ENCODE measurements around the gene FAF2. TPM values are rescaled to one million over a fixed set of nuclear protein-coding genes. Genes with fewer than 3 reads are reported as not detected.

FAF2 gene
- total and polyA plus RNA-seq, 10 of the 15 experiments (the other 5 are each of a cell fraction or from before 2014, with no cell fraction given), result 19.0 to 45.1 (median 35.6) TPM

DNA sequence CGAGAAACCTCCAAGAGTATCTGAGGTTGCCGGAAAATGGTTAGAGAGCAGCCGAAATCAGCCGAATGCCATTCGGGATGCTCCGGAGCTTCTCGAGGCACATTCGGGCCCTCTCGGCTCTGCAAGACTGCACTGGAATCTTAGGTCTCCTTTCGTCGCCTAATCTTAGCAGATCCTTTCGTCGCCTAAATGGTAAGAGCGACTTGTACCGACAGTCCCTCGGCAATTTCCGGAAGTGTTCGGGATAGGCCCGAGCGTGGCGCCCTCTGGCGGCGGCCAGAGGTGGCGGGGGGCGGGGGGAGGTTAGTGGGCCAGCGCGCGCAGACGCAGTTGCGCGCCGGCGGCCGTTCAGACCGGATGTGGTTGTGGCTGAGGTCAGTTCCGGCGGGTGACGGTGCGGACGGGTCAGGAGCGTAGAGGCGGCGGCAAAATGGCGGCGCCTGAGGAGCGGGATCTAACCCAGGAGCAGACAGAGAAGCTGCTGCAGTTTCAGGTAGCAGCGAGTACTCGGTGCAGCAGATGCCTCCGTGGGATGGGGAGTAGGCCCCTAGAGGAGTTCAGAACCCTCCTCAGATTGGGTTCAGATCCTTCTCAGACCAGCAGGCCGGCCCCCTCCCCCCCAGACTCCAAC is at the start of gene FAF2 (continued):
- TF ChIP-seq CBFB (IDR thresholded peaks at IDR 0.05; ENCODE audit: low read depth) (peak; percentile 71; the same call in 1 of the 2 replicates), RB1 (IDR thresholded peaks at IDR 0.05; ENCODE audit: borderline replicate concordance) (no peak), WRNIP1 (IDR thresholded peaks at IDR 0.05; ENCODE audit: borderline replicate concordance, low read depth, low read length) (no peak), SMC3 (IDR thresholded peaks at IDR 0.05; ENCODE audit: borderline replicate concordance, low read length) (peak; percentile 27; the same call in 1 of the 2 replicates), STAT1 (conservative IDR thresholded peaks at IDR 0.05) (no peak), SRF (IDR thresholded peaks at IDR 0.05; ENCODE audit: low read depth in 2 of 2, low read length in 2 of 2) (no peak), YY1 (IDR thresholded peaks at IDR 0.05; ENCODE audit: low read depth, low read length) (peak; percentile 99), NBN (IDR thresholded peaks at IDR 0.05) (peak; percentile 79), GABPA (IDR thresholded peaks at IDR 0.05; ENCODE audit: low read depth) (peak; percentile 88), TCF3 (IDR thresholded peaks at IDR 0.05; ENCODE audit: borderline replicate concordance, insufficient read depth, low read depth, low read length) (0 out of 2 replicates have a peak, but pooled peaks have one; percentile 7), SMARCA5 (IDR thresholded peaks at IDR 0.05) (0 out of 2 replicates have a peak, but pooled peaks have one; percentile 56), POLR2A (IDR thresholded peaks at IDR 0.05; ENCODE audit: low read depth, low read length) (peak; percentile 97), SPI1 (IDR thresholded peaks at IDR 0.05; ENCODE audit: borderline replicate concordance, insufficient read depth, low read depth, low read length) (0 out of 2 replicates have a peak, but pooled peaks have one; percentile 6), JUND (IDR thresholded peaks at IDR 0.05; ENCODE audit: low read depth, low read length) (0 out of 2 replicates have a peak, but pooled peaks have one; percentile 6), TAF1 (IDR thresholded peaks at IDR 0.05; ENCODE audit: borderline replicate concordance, low read depth, low read length) (peak; percentile 94), MEF2A (IDR thresholded peaks at IDR 0.05; ENCODE audit: insufficient read depth, low read depth, low read length) (0 out of 2 replicates have a peak, but pooled peaks have one; percentile 22), NRF1 (conservative IDR thresholded peaks at IDR 0.05; ENCODE audit: low read depth, low read length) (peak; percentile 71), KLF5 (IDR thresholded peaks at IDR 0.05; ENCODE audit: partially characterized antibody) (no peak), DPF2 (IDR thresholded peaks at IDR 0.05) (peak; percentile 21; the same call in 1 of the 2 replicates), MTA2 (IDR thresholded peaks at IDR 0.05; ENCODE audit: low read depth) (no peak)
- TF ChIP-seq, protein P1, sequence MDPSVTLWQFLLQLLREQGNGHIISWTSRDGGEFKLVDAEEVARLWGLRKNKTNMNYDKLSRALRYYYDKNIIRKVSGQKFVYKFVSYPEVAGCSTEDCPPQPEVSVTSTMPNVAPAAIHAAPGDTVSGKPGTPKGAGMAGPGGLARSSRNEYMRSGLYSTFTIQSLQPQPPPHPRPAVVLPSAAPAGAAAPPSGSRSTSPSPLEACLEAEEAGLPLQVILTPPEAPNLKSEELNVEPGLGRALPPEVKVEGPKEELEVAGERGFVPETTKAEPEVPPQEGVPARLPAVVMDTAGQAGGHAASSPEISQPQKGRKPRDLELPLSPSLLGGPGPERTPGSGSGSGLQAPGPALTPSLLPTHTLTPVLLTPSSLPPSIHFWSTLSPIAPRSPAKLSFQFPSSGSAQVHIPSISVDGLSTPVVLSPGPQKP (IDR thresholded peaks at IDR 0.05; ENCODE audit: low read depth, low read length), result peak; percentile 94
- TF ChIP-seq, protein P2, sequence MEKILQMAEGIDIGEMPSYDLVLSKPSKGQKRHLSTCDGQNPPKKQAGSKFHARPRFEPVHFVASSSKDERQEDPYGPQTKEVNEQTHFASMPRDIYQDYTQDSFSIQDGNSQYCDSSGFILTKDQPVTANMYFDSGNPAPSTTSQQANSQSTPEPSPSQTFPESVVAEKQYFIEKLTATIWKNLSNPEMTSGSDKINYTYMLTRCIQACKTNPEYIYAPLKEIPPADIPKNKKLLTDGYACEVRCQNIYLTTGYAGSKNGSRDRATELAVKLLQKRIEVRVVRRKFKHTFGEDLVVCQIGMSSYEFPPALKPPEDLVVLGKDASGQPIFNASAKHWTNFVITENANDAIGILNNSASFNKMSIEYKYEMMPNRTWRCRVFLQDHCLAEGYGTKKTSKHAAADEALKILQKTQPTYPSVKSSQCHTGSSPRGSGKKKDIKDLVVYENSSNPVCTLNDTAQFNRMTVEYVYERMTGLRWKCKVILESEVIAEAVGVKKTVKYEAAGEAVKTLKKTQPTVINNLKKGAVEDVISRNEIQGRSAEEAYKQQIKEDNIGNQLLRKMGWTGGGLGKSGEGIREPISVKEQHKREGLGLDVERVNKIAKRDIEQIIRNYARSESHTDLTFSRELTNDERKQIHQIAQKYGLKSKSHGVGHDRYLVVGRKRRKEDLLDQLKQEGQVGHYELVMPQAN (conservative IDR thresholded peaks at IDR 0.05), result 0 out of 2 replicates have a peak, but pooled peaks have one; percentile 35
- TF ChIP-seq, protein P3, sequence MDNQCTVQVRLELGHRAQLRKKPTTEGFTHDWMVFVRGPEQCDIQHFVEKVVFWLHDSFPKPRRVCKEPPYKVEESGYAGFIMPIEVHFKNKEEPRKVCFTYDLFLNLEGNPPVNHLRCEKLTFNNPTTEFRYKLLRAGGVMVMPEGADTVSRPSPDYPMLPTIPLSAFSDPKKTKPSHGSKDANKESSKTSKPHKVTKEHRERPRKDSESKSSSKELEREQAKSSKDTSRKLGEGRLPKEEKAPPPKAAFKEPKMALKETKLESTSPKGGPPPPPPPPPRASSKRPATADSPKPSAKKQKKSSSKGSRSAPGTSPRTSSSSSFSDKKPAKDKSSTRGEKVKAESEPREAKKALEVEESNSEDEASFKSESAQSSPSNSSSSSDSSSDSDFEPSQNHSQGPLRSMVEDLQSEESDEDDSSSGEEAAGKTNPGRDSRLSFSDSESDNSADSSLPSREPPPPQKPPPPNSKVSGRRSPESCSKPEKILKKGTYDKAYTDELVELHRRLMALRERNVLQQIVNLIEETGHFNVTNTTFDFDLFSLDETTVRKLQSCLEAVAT (IDR thresholded peaks at IDR 0.05), result peak; percentile 64; the same call in 1 of the 2 replicates

All from GM12878 (cell line).